Cardiac muscle cell (in vitro differentiated cells and primary cell): ENCODE results near the gene PDIA2. TPM values are rescaled to one million over a fixed set of nuclear protein-coding genes. Genes with fewer than 3 reads are reported as not detected.

Experiments used
- DNase-seq, 2 donors: peaks; one replicate each; pipeline versions ENCODE4 v3.0.0 to v3.0.0-alpha.2; 2010 to 2017; ENCODE audit warnings: low read depth in 1 of 2, low spot score in 1 of 2
- H3K27ac ChIP-seq: fragments of 200-600 bp; sonication (generic); 2 replicates; pipeline ENCODE4 v1.5.1; 2016
- H3K27me3 ChIP-seq: fragments of 200-600 bp; sonication (generic); 2 replicates; pipeline ENCODE4 v1.6.0; 2016; ENCODE audit warnings: control low read depth
- H3K36me3 ChIP-seq: fragments of 200-600 bp; sonication (generic); 2 replicates; pipeline ENCODE4 v1.5.1; 2016; ENCODE audit warnings: control low read depth
- H3K4me1 ChIP-seq: fragments of 200-600 bp; sonication (generic); 2 replicates; pipeline ENCODE4 v1.8.1; 2017; ENCODE audit warnings: low read depth, mild to moderate bottlenecking, mixed run types
- H3K4me3 ChIP-seq: fragments of 200-600 bp; sonication (generic); 2 replicates; pipeline ENCODE4 v1.5.1; 2016; ENCODE audit warnings: mild to moderate bottlenecking
- H3K9me3 ChIP-seq: fragments of 200-600 bp; sonication (generic); 2 replicates; pipeline ENCODE4 v1.5.1; 2017; ENCODE audit warnings: low read depth, mild to moderate bottlenecking, control low read depth
- CTCF ChIP-seq: IDR thresholded peaks from 2 replicates; pipeline ENCODE4 v1.5.1; 2012; ENCODE audit warnings: low read depth, mild to moderate bottlenecking, low read length
- polyA plus RNA-seq: library from polyadenylated mRNA; unstranded; fragments of >200 nt; fragmentation: Nextera tagmentation; extraction: Ambion mirVana; gene quantifications from 2 replicates; pipeline ENCODE4 v1.2.1, GENCODE V29; 2016
- total RNA-seq: library from RNA; depleted of rRNA; stranded (reverse); fragments of >200 nt; gene quantifications from 2 replicates; pipeline ENCODE4 v1.2.3, GENCODE V29; 2016

PDIA2 gene
- total and polyA plus RNA-seq, 2 experiments from 2014 or later, result 1.7 to 3.2 TPM

- Histone ChIP-seq H3K4me1 (no peaks in the 10 kb centered on the region), H3K4me3 (no peak overlapping the region), H3K36me3 (peaks cover 32% of the 10 kb centered on the region), H3K9me3 (no peaks in the 10 kb centered on the region), H3K27ac (no peak overlapping the region), H3K27me3 (no peaks in the 10 kb centered on the region)
- TF ChIP-seq CTCF, result no peak
- DNase-seq, result no peak
These were observed 22.6 kb upstream of the PDIA2 start for GRCh38 chr16:260326-260725.

- DNase-seq, result no peak
- TF ChIP-seq CTCF, result no peak
- Histone ChIP-seq H3K4me1 (no peaks in the 10 kb centered on the region), H3K27me3 (no peaks in the 10 kb centered on the region), H3K27ac (no peak overlapping the region), H3K36me3 (peaks cover 32% of the 10 kb centered on the region), H3K4me3 (no peak overlapping the region), H3K9me3 (no peaks in the 10 kb centered on the region)
These were observed 21.8 kb upstream of the PDIA2 start for GRCh38 chr16:261031-261691.

GRCh38 chr16:262121-262745 is 20.7 kb upstream of the PDIA2 start:
- Histone ChIP-seq H3K27ac (no peak overlapping the region), H3K4me1 (no peaks in the 10 kb centered on the region), H3K27me3 (no peaks in the 10 kb centered on the region), H3K4me3 (no peak overlapping the region), H3K36me3 (peaks cover 29% of the 10 kb centered on the region), H3K9me3 (no peaks in the 10 kb centered on the region)
- no peak for DNase-seq
- TF ChIP-seq CTCF, result no peak

GRCh38 chr16:263182-263774 is 19.7 kb upstream of the PDIA2 start:
- Histone ChIP-seq H3K4me3 (no peak overlapping the region), H3K27ac (no peak overlapping the region), H3K36me3 (peaks cover 29% of the 10 kb centered on the region), H3K9me3 (no peaks in the 10 kb centered on the region), H3K27me3 (no peaks in the 10 kb centered on the region), H3K4me1 (no peaks in the 10 kb centered on the region)
- no peak for DNase-seq
- no peak for TF ChIP-seq CTCF

GRCh38 chr16:263944-264343 is 19.0 kb upstream of the PDIA2 start:
- no peak for DNase-seq
- Histone ChIP-seq H3K9me3 (no peaks in the 10 kb centered on the region), H3K27me3 (no peaks in the 10 kb centered on the region), H3K4me1 (no peaks in the 10 kb centered on the region), H3K4me3 (no peak overlapping the region), H3K36me3 (peaks cover 29% of the 10 kb centered on the region), H3K27ac (no peak overlapping the region)
- TF ChIP-seq CTCF, result no peak
